SK-N-SH (cell line): ENCODE results near the gene MET. TPM values are rescaled to one million over a fixed set of nuclear protein-coding genes. Genes with fewer than 3 reads are reported as not detected.

Experiments
- CTCF ChIA-PET: fragments of 300-600, 350-600 bp; formaldehyde crosslinking; extraction: SDS; loops from one replicate; lab custom pipeline; 2021; lab: Yijun Ruan, JAX
- POLR2A ChIA-PET: fragments of 350-600 bp; sonication (Branson Sonifier 250); formaldehyde crosslinking; extraction: SDS; loops from one replicate; lab custom pipeline; 2020; ENCODE audit warnings: antibody characterized with exemption, inconsistent platforms; lab: Yijun Ruan, JAX
- DNase-seq: peaks from one replicate; pipeline ENCODE4 v3.0.0; 2012
- H2AFZ ChIP-seq: fragments of 200-600 bp; sonication (generic); 2 replicates; pipeline ENCODE4 v1.8.1; 2016; ENCODE audit warnings: antibody characterized with exemption, mild to moderate bottlenecking, low read depth
- H3F3A ChIP-seq: fragments of 200-600 bp; sonication (generic); replicated peaks from 2 replicates; pipeline ENCODE3; 2016; ENCODE audit warnings: antibody characterized with exemption, mild to moderate bottlenecking; ENCODE audit not compliant: insufficient read depth
- H3K27ac ChIP-seq, 2 experiments: fragments of 200-500 bp in 1 of 2; fragments of 200-600 bp in 1 of 2; sonication (Bioruptor generic) in 1 of 2; sonication (generic), shearing (Covaris generic) in 1 of 2; 2 replicates each; pipeline versions ENCODE4 v1.5.1 to v1.6.1; 2014 to 2016; ENCODE audit warnings: low read depth in 2 of 2, inconsistent platforms in 1 of 2, low read length in 1 of 2, mild to moderate bottlenecking in 1 of 2, mixed read lengths in 1 of 2
- H3K27me3 ChIP-seq: fragments of 200-600 bp; sonication (generic), shearing (Covaris generic); 2 replicates; pipeline ENCODE4 v1.6.1; 2016; ENCODE audit warnings: mixed run types; ENCODE audit not compliant: insufficient read depth
- H3K36me3 ChIP-seq, 2 experiments: fragments of 200-500 bp in 1 of 2; fragments of 200-600 bp in 1 of 2; sonication (Bioruptor generic) in 1 of 2; sonication (generic) in 1 of 2; replicated peaks in 1 of 2; 2 replicates each; pipeline versions ENCODE3 to v1.5.1; 2014 to 2016; ENCODE audit warnings: low read length in 1 of 2, mild to moderate bottlenecking in 1 of 2; ENCODE audit not compliant: insufficient read depth in 2 of 2, control insufficient read depth in 1 of 2
- H3K4me1 ChIP-seq, 2 experiments: fragments of 200-500 bp in 1 of 2; fragments of 200-600 bp in 1 of 2; sonication (Bioruptor generic) in 1 of 2; sonication (generic), shearing (Covaris generic) in 1 of 2; 2 replicates each; pipeline versions ENCODE4 v1.5.1 to v1.6.1; 2014 to 2016; ENCODE audit warnings: low read depth in 1 of 2, low read length in 1 of 2, mixed run types in 1 of 2; ENCODE audit not compliant: insufficient read depth in 2 of 2, control insufficient read depth in 1 of 2
- H3K4me2 ChIP-seq: fragments of 200-600 bp; sonication (generic), shearing (Covaris generic); 2 replicates; pipeline ENCODE4 v1.6.1; 2017; ENCODE audit warnings: mixed run types
- H3K4me3 ChIP-seq, 2 experiments: fragments of 200-500 bp in 1 of 2; fragments of 200-600 bp in 1 of 2; sonication (Bioruptor generic) in 1 of 2; sonication (generic), shearing (Covaris generic) in 1 of 2; 2 replicates each; pipeline versions ENCODE4 v1.5.1 to v1.8.1; 2014 to 2016; ENCODE audit warnings: low read depth in 2 of 2, inconsistent platforms in 1 of 2, low read length in 1 of 2, mild to moderate bottlenecking in 1 of 2, mixed read lengths in 1 of 2, moderate library complexity in 1 of 2
- H3K79me2 ChIP-seq: fragments of 200-600 bp; sonication (generic); 2 replicates; pipeline ENCODE4 v1.8.1; 2017; ENCODE audit warnings: mild to moderate bottlenecking; ENCODE audit not compliant: insufficient read depth
- H3K9ac ChIP-seq: fragments of 200-600 bp; sonication (generic); 2 replicates; pipeline ENCODE4 v1.6.1; 2017; ENCODE audit warnings: mixed run types
- H3K9me2 ChIP-seq: fragments of 200-600 bp; sonication (generic); 2 replicates; pipeline ENCODE4 v1.6.1; 2017; ENCODE audit warnings: mixed run types
- H3K9me3 ChIP-seq: fragments of 200-600 bp; sonication (generic); 2 replicates; pipeline ENCODE4 v1.6.1; 2017; ENCODE audit warnings: mixed run types, mild to moderate bottlenecking, moderate library complexity
- H4K20me1 ChIP-seq: fragments of 200-600 bp; sonication (generic); 2 replicates; pipeline ENCODE4 v1.6.1; 2017; ENCODE audit warnings: mild to moderate bottlenecking, mixed run types; ENCODE audit not compliant: insufficient read depth
- CTCF ChIP-seq: fragments of 200-600 bp; sonication (generic); IDR thresholded peaks from 2 replicates; pipeline ENCODE4 v1.6.1; 2017; ENCODE audit warnings: antibody characterized with exemption, mild to moderate bottlenecking, moderate library complexity
- ELF1 ChIP-seq: IDR thresholded peaks from 2 replicates; pipeline ENCODE4 v1.4.0; 2012
- GABPA ChIP-seq: IDR thresholded peaks from 2 replicates; pipeline ENCODE4 v1.4.0; 2012; ENCODE audit warnings: low read depth, mild to moderate bottlenecking
- IRF3 ChIP-seq: fragments of 150-350 bp; IDR thresholded peaks from 2 replicates; pipeline ENCODE4 v1.6.1; 2016; ENCODE audit warnings: mild to moderate bottlenecking, low read depth, low read length
- MAX ChIP-seq: IDR thresholded peaks from 2 replicates; pipeline ENCODE4 v1.4.0; 2012; ENCODE audit warnings: low read depth
- MXI1 ChIP-seq: IDR thresholded peaks from 2 replicates; pipeline ENCODE4 v1.6.1; 2012; ENCODE audit warnings: mild to moderate bottlenecking, low read depth, low read length, improper control_type of control experiment
- PBX3 ChIP-seq: IDR thresholded peaks from 2 replicates; pipeline ENCODE4; 2012
- RCOR1 ChIP-seq: fragments of 150-350 bp; IDR thresholded peaks from 2 replicates; pipeline ENCODE4 v1.6.1; 2017; ENCODE audit warnings: antibody characterized with exemption, low read length
- RFX5 ChIP-seq: IDR thresholded peaks from 2 replicates; pipeline ENCODE4 v1.6.1; 2012; ENCODE audit warnings: mild to moderate bottlenecking, improper control_type of control experiment, low read length
- RXRA ChIP-seq: IDR thresholded peaks from 2 replicates; pipeline ENCODE4 v1.4.0; 2012; ENCODE audit warnings: low read depth, mild to moderate bottlenecking, borderline replicate concordance
- TAF1 ChIP-seq: IDR thresholded peaks from 2 replicates; pipeline ENCODE4 v1.6.1; 2012; ENCODE audit warnings: low read depth, mild to moderate bottlenecking, low read length, moderate library complexity, borderline replicate concordance
- USF1 ChIP-seq: IDR thresholded peaks from 2 replicates; pipeline ENCODE4 v1.4.0; 2012; ENCODE audit warnings: low read depth, borderline replicate concordance
- USF2 ChIP-seq: fragments of 150-350 bp; IDR thresholded peaks from 2 replicates; pipeline ENCODE4 v1.6.1; 2017; ENCODE audit warnings: antibody characterized with exemption, low read length, low read depth, borderline replicate concordance
- YY1 ChIP-seq: IDR thresholded peaks from 2 replicates; pipeline ENCODE4 v1.4.0; 2012; ENCODE audit warnings: low read depth, mild to moderate bottlenecking
- ZBTB33 ChIP-seq: IDR thresholded peaks from 2 replicates; pipeline ENCODE4 v1.4.0; 2012; ENCODE audit warnings: low read depth, borderline replicate concordance
- polyA plus RNA-seq, 3 experiments: library from polyadenylated mRNA; depleted of rRNA; stranded (reverse); fragments of >200 nt; gene quantifications; 2 replicates each; pipeline ENCODE4 v1.2.3, GENCODE V29; 2012

MET gene
- polyA plus RNA-seq, 1 of the 3 experiments (the other 2 are of a cell fraction) = 38.7 TPM

- no peak overlapping the region for H3K9ac ChIP-seq
- H3K36me3 ChIP-seq = no peaks in the 10 kb centered on the region
- H2AFZ ChIP-seq = no peak overlapping the region
- no peak overlapping the region for H3K27ac ChIP-seq
- no peak for DNase-seq
- no peaks in the 10 kb centered on the region for H4K20me1 ChIP-seq
- H3K79me2 ChIP-seq = no peaks in the 10 kb centered on the region
- H3K4me2 ChIP-seq = no peak overlapping the region
- H3F3A ChIP-seq = no peaks in the 10 kb centered on the region
- TF ChIP-seq TAF1 = no peak
- no peak for TF ChIP-seq GABPA
- no peak for TF ChIP-seq RCOR1
- TF ChIP-seq ELF1 = no peak
- no peak for TF ChIP-seq MXI1
- no peak for TF ChIP-seq RXRA
- no peak for TF ChIP-seq CTCF
- TF ChIP-seq USF1 = no peak
- TF ChIP-seq RFX5 = no peak
- TF ChIP-seq ZBTB33 = no peak
- no peak for TF ChIP-seq MAX
- no peak for TF ChIP-seq YY1
- TF ChIP-seq IRF3 = no peak
- no peak for TF ChIP-seq USF2
- TF ChIP-seq PBX3 = no peak
- TF ChIP-seq, all 33 proteins: peak for 0
- Histone ChIP-seq H3K4me3 (no peak overlapping the region), H3K27me3 (peaks cover 25% of the 10 kb centered on the region; the same call in 1 of the 2 replicates), H3K4me1 (no peaks in the 10 kb centered on the region; a peak in 1 of 4 replicates), H3K9me3 (no peaks in the 10 kb centered on the region; the same call in 1 of the 2 replicates), H3K9me2 (no peaks in the 10 kb centered on the region)
- ChIA-PET CTCF (no interaction called here), POLR2A (no interaction called here)
Measured at GRCh38 chr7:116661865-116662264, 10.1 kb upstream of the MET start.
